C4-2B (cell line): ENCODE measurements around the gene COL4A1.

Experiments used
- ZFX ChIP-seq: fragments of 450-650 bp; IDR thresholded peaks from 2 replicates; pipeline ENCODE4 v1.6.1; 2017
- TF ChIP-seq, protein P1 (sequence below): fragments of 450-650 bp; conservative IDR thresholded peaks from 2 replicates; pipeline ENCODE4 v1.5.1; 2017; ENCODE audit warnings: mild to moderate bottlenecking

DNA sequence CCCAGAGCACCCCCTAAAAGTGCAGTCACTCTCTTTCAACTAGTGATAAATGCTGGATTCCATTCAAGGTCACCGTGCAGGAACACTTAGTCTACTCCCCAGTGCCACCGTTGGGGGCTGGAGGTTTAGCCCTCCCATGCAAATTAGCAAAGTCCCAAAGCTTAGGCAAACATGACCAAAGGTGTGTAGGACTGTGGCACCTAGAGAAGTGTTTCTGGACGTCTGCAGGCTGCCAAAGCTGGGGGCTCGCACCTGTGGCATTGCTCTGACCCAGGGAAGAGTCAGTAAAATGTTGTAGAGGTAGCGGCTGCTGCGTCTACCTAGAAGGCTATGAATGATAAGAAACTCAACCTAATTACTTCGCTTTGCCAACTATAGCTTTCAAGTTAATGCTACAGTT lies 13.9 kb downstream of the COL4A1 start:
- TF ChIP-seq, protein P1, sequence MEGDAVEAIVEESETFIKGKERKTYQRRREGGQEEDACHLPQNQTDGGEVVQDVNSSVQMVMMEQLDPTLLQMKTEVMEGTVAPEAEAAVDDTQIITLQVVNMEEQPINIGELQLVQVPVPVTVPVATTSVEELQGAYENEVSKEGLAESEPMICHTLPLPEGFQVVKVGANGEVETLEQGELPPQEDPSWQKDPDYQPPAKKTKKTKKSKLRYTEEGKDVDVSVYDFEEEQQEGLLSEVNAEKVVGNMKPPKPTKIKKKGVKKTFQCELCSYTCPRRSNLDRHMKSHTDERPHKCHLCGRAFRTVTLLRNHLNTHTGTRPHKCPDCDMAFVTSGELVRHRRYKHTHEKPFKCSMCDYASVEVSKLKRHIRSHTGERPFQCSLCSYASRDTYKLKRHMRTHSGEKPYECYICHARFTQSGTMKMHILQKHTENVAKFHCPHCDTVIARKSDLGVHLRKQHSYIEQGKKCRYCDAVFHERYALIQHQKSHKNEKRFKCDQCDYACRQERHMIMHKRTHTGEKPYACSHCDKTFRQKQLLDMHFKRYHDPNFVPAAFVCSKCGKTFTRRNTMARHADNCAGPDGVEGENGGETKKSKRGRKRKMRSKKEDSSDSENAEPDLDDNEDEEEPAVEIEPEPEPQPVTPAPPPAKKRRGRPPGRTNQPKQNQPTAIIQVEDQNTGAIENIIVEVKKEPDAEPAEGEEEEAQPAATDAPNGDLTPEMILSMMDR = no peak
- TF ChIP-seq ZFX = no peak
